Measurements from ENCODE around the gene LRRC31.

Gene LRRC31

DNA sequence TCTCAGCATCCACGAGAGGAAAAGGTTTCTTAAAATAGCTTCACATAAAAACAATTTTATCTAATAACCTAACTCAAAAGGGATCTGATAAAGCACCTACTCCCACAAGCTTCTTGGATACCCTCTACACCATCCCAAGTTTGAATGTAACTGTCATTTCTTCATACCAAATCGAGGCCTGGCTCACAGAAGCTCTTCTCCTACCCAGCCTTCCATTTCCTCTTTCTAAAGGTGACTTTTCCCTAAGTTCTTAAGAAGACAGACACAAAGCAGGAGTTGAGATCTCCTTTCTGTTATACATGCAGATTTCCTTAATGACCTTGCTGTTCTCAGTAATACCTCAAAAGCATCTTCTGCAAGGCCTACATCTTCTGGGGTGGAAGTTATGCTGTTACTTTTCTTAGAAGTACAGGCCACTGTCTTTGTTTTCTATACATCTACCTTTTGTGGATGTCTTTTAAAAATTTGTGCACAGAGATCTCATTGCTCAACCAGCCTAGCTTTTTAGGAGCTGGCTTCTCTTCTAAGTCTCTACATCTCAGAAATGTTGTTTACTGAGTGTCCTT, 60.4 kb downstream of the LRRC31 start:
- no peak overlapping the region for H3K4me3 ChIP-seq (ENCODE audit: low read depth, low read length)
- DNase-seq (ENCODE audit: low read depth) = no peak
- TF ChIP-seq, protein P1, sequence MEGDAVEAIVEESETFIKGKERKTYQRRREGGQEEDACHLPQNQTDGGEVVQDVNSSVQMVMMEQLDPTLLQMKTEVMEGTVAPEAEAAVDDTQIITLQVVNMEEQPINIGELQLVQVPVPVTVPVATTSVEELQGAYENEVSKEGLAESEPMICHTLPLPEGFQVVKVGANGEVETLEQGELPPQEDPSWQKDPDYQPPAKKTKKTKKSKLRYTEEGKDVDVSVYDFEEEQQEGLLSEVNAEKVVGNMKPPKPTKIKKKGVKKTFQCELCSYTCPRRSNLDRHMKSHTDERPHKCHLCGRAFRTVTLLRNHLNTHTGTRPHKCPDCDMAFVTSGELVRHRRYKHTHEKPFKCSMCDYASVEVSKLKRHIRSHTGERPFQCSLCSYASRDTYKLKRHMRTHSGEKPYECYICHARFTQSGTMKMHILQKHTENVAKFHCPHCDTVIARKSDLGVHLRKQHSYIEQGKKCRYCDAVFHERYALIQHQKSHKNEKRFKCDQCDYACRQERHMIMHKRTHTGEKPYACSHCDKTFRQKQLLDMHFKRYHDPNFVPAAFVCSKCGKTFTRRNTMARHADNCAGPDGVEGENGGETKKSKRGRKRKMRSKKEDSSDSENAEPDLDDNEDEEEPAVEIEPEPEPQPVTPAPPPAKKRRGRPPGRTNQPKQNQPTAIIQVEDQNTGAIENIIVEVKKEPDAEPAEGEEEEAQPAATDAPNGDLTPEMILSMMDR (IDR thresholded peaks at IDR 0.05; ENCODE audit: low read depth, low read length, missing control alignments) = no peak

DNA sequence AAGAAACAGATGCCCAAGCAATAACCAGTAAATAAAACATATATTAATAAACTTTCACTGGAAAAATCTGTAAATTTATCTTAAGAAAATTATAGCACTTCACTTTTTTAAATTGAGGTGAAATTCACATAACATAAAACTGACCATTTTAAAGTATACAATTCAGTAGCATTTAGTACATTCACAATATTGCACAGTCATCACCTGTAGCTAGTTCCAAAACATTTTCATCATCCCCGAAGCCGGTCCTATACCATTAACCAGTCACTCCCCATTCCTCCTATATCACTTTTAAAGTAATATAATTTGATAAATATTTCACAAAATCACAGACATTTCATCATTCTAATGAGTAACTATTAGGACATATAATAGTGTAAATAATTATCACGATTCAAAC, 65.1 kb downstream of the LRRC31 start:
- DNase-seq (ENCODE audit: low read depth) = no peak
- H3K4me3 ChIP-seq (ENCODE audit: low read depth, low read length) = no peak overlapping the region
- TF ChIP-seq, protein P1 (IDR thresholded peaks at IDR 0.05; ENCODE audit: low read depth, low read length, missing control alignments) = no peak

DNA sequence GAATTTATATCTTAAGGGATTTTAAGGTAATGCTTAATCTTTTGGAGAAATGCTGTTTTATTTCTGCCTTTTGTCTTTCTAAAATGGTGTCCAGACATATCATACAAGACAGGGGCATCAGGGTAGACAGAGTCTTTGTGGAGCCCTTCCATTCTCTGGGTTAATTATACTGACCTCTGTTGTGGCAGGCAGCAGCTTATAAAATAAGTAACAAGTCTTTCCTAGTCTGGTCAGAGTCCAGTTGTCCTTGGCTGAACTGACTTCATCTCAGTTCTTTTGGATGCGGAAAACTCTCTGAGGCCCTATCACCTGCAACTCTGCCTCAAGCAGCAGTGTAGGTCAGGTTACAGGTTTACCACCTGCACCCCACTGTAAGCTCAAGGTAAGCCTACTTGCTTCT, 77.4 kb downstream of the LRRC31 start:
- DNase-seq (ENCODE audit: low read depth) = no peak
- TF ChIP-seq, protein P1 (IDR thresholded peaks at IDR 0.05; ENCODE audit: low read depth, low read length, missing control alignments) = no peak
- H3K4me3 ChIP-seq (ENCODE audit: low read depth, low read length) = no peak overlapping the region

DNA sequence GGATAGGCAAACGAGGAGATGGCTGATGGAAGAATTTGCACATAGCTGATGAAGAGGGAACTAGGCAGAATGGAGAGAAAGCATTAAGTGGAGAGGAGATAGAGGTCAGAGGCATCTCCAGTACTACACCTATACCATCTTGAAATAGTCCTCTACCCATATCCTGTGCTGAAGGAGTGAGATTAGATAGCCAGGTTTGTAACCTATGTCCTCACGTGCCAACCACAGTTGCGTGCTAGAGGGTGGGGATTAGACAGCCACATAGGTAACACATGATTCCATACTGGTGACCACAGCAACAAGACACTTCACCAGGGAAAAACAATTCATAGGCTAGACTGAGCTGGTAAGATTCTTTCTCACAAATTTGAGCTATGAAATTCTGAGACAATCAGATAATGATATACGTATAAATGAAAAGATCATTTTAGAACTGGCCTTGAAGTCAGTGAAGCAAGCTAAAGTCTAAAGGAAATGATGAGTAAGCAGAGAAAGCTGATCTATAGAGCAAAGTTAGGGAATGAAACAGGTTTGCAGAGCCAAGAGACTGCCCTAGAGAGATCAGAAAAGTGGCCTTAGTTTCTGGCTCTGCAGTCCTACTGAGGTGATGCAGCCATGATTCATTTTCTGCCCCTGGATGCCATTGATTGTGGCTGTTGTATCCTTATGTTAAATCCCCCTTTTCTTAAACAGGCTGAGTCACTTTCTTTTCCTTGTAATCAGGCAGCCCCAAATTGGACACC, 78.9 kb downstream of the LRRC31 start:
- H3K4me3 ChIP-seq (ENCODE audit: low read depth, low read length) = no peak overlapping the region
- DNase-seq (ENCODE audit: low read depth) = no peak
- TF ChIP-seq, protein P1 (IDR thresholded peaks at IDR 0.05; ENCODE audit: low read depth, low read length, missing control alignments) = no peak

DNA sequence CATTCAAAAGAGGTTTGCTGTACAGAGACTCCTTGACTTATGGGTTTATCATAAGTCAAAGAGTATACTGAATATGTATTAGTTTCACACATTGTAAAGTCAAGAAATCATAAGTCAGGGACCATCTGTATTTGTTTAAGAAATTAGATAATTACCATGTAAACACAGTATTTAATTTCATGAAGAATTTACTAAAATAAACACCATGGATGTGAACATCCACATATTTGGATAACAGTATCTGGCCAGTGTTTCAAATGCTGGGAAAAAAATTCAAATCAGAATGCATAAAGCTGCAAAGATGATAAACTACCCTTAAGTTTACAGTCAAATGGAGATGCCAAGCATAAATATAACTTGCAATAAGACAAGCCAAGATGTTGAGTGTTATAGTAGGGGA, 79.5 kb downstream of the LRRC31 start:
- no peak for DNase-seq (ENCODE audit: low read depth)
- no peak overlapping the region for H3K4me3 ChIP-seq (ENCODE audit: low read depth, low read length)
- TF ChIP-seq, protein P1 (IDR thresholded peaks at IDR 0.05; ENCODE audit: low read depth, low read length, missing control alignments) = no peak

All from GM12864 (cell line).